ENCODE results near the gene GPR158.

The GPR158 gene

DNA sequence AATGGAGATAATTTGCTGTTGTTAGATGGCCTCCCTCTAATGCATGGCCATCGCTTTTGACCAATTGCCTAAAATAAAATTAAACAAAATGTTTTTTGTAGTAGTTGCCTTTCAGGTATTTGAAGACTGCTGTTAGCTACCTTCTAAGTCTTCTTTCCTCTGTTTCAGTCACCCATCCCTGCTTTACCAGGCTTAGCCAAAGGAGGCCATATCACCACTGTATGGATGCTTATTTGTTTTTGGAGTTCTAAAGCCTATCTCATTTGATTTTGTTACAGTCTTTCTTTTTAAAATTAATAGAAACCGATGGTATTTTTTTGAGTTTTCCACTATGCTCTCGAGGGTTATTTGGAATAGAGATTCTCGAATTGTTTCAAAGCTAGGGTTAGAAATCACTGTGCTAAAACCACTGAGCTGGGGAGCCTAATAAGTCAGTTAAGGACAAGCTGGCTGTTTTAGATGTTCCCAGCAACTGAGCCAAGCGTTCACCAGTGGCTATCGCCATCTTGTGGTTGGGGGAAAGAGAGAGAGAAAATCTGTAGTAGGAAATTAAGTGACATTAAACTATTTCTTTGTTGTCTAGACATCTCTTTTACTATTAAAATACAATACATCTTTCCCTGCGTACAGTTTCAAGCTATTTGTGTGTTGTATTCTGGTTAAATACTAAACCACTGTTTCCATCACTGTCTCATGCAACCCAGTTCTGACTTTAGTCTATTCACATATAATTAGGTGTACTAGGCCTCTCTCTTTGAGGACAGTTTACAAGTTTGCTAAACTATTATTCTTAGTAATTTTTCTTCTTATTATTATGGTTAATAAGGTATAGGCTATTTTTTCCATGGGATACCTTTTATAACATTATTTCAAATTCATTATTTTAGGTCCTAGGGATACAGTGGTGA, 52.2 kb downstream of the GPR158 start:
- H3K4me1 ChIP-seq, result no peaks in the 10 kb centered on the region
- TF ChIP-seq, protein P1, sequence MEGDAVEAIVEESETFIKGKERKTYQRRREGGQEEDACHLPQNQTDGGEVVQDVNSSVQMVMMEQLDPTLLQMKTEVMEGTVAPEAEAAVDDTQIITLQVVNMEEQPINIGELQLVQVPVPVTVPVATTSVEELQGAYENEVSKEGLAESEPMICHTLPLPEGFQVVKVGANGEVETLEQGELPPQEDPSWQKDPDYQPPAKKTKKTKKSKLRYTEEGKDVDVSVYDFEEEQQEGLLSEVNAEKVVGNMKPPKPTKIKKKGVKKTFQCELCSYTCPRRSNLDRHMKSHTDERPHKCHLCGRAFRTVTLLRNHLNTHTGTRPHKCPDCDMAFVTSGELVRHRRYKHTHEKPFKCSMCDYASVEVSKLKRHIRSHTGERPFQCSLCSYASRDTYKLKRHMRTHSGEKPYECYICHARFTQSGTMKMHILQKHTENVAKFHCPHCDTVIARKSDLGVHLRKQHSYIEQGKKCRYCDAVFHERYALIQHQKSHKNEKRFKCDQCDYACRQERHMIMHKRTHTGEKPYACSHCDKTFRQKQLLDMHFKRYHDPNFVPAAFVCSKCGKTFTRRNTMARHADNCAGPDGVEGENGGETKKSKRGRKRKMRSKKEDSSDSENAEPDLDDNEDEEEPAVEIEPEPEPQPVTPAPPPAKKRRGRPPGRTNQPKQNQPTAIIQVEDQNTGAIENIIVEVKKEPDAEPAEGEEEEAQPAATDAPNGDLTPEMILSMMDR (IDR thresholded peaks at IDR 0.05), result peak; percentile 36 to 52
- H3K36me3 ChIP-seq, result no peaks in the 10 kb centered on the region
- H3K27ac ChIP-seq, result no peak overlapping the region
- no peak overlapping the region for H3K4me3 ChIP-seq
- no peak for DNase-seq
- H3K9me3 ChIP-seq, result no peaks in the 10 kb centered on the region
- intact Hi-C loops (cut with DNase I; ENCODE audit: low total_unique reads), result no loop called here
- no peaks in the 10 kb centered on the region for H3K27me3 ChIP-seq

DNA sequence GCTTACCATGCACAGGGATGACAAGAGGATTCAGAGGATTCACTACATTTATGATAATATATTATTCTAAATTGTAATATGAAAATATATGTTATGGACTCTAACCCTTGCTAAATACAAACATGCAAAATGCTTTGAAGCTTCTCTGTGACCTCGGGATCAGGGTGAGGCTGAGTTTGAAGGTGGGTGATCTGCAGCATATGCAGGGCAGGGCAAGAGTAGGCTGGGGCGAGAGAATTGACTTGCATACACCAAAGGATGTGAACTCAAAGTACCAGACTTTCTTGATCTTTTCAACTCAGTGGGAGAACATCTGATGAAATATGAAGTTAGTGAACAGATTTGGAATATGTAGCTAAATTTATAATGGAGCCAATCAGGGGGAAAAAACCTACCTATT, 57.0 kb downstream of the GPR158 start:
- Histone ChIP-seq H3K36me3 (no peaks in the 10 kb centered on the region), H3K27me3 (no peaks in the 10 kb centered on the region), H3K4me1 (no peaks in the 10 kb centered on the region), H3K27ac (no peak overlapping the region), H3K9me3 (no peaks in the 10 kb centered on the region), H3K4me3 (no peak overlapping the region)
- TF ChIP-seq, protein P1 (IDR thresholded peaks at IDR 0.05), result no peak
- no peak for DNase-seq
- intact Hi-C loops (cut with DNase I; ENCODE audit: low total_unique reads), result no loop called here

DNA sequence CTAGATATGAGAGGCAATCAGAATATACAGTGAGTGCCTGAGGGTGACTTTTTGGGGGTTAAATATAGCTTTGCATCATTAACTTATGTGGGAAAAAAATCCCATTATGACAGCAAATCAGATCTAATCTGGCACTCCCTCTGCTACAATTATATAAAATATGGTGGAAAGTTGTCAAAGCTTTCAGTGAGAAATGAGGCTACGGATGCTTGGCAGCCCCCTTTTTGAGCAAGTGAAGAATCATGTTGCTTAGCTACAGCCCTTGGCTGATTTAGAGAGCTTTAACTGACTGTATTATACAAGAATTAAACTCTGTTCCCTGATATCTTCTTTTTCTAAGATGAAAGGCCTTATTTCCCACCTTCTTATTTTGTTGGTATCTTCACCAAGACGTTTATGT, 57.4 kb downstream of the GPR158 start:
- Histone ChIP-seq H3K4me1 (no peaks in the 10 kb centered on the region), H3K36me3 (no peaks in the 10 kb centered on the region), H3K4me3 (no peak overlapping the region), H3K27me3 (no peaks in the 10 kb centered on the region), H3K27ac (no peak overlapping the region), H3K9me3 (no peaks in the 10 kb centered on the region)
- TF ChIP-seq, protein P1 (IDR thresholded peaks at IDR 0.05), result no peak
- DNase-seq, result no peak
- intact Hi-C loops (cut with DNase I; ENCODE audit: low total_unique reads), result no loop called here

DNA sequence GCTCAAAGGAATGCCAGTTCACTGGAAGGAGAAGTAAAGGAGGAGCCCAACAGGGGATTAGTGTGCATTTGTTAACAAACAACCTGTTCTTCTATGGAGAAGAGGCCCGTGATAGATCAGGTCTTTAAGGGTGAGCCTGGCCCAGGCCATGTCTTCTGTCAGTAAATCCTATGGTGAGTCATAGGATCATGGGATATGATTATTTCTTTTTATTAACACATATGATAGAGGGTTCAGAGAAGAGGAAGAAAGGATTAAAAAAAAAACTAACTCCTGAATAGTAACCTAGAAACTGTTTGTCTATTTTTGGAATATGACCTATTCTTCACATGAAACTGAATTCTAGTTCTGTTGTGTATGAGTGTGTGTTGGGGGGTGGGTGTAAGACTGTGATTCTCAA, 70.4 kb downstream of the GPR158 start:
- no peaks in the 10 kb centered on the region for H3K4me1 ChIP-seq
- DNase-seq, result no peak
- H3K4me3 ChIP-seq, result no peak overlapping the region
- H3K9me3 ChIP-seq, result no peaks in the 10 kb centered on the region
- H3K36me3 ChIP-seq, result no peaks in the 10 kb centered on the region
- H3K27me3 ChIP-seq, result no peaks in the 10 kb centered on the region
- intact Hi-C loops (cut with DNase I; ENCODE audit: low total_unique reads), result no loop called here
- no peak overlapping the region for H3K27ac ChIP-seq
- TF ChIP-seq, protein P1 (IDR thresholded peaks at IDR 0.05), result no peak

DNA sequence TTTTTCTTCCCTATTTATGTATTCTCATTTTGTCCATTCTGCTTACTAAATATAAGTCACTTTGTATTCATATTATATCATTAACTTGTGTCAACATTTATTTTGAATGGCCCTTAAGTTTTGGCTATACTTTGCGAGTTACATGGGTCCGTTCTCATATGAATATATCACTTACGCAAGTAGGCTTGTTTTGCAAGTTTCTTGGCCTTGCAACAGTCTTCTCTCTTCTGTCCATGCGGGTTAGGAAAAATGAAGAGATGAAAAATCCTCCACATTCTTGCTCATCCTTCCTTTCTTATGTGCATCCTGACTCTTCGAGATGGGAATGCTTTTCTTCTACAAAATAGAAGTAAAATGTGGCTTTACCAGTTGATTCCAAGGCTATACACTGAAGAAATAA, 82.8 kb downstream of the GPR158 start:
- no peaks in the 10 kb centered on the region for H3K36me3 ChIP-seq
- intact Hi-C loops (cut with DNase I; ENCODE audit: low total_unique reads), result no loop called here
- H3K4me1 ChIP-seq, result no peaks in the 10 kb centered on the region
- H3K9me3 ChIP-seq, result no peaks in the 10 kb centered on the region
- no peak overlapping the region for H3K4me3 ChIP-seq
- no peaks in the 10 kb centered on the region for H3K27me3 ChIP-seq
- no peak overlapping the region for H3K27ac ChIP-seq
- TF ChIP-seq, protein P1 (IDR thresholded peaks at IDR 0.05), result no peak
- no peak for DNase-seq
